Measurements from ENCODE around the gene NFAM1. TPM values are rescaled to one million over a fixed set of nuclear protein-coding genes. Genes with fewer than 3 reads are reported as not detected.

Gene NFAM1
- total and polyA plus RNA-seq, 4 experiments from 2014 or later: 0.05 to 0.55 (median 0.29) TPM; not detected in 1

GRCh38 chr22:42336527-42337227 lies 95.5 kb downstream of the NFAM1 start:
- H3K27ac Mint-ChIP-seq: peak overlapping the region in 1 of 7 donors; percentile 94
- no peaks in the 10 kb centered on the region for H3K36me3 Mint-ChIP-seq
- DNase-seq: no peak
- Histone ChIP-seq H3K36me3 (ENCODE audit: insufficient read depth, low read length) (no peaks in the 10 kb centered on the region), H3K9me3 (ENCODE audit: control insufficient read depth in 1 of 2, low read length in 2 of 2) (no peaks in the 10 kb centered on the region), H3K27me3 (ENCODE audit: insufficient read depth, low read length) (no peaks in the 10 kb centered on the region), H3K27ac (ENCODE audit: low read depth, low read length) (no peak overlapping the region), H3K4me3 (ENCODE audit: low read length in 2 of 2) (no peak overlapping the region), H3K4me1 (ENCODE audit: insufficient read depth, low read length) (no peaks in the 10 kb centered on the region)
- H3K27me3 Mint-ChIP-seq: no peaks in the 10 kb centered on the region
- H3K4me1 Mint-ChIP-seq: peaks cover 4 to 14% (median 8%) of the 10 kb centered on the region in 4 donors
- intact Hi-C loops (cut with micrococcal nuclease): no loop called here
- H3K4me3 Mint-ChIP-seq: no peak overlapping the region
- H3K9me3 Mint-ChIP-seq: no peaks in the 10 kb centered on the region
- ChIA-PET POLR2A (ENCODE audit: partially characterized antibody) (no interaction called here), CTCF (ENCODE audit: partially characterized antibody) (no interaction called here)

GRCh38 chr22:42335839-42336378 lies 96.3 kb downstream of the NFAM1 start:
- no peak overlapping the region for H3K27ac Mint-ChIP-seq
- Histone ChIP-seq H3K36me3 (ENCODE audit: insufficient read depth, low read length) (no peaks in the 10 kb centered on the region), H3K4me3 (ENCODE audit: low read length in 2 of 2) (no peak overlapping the region), H3K27ac (ENCODE audit: low read depth, low read length) (no peak overlapping the region), H3K27me3 (ENCODE audit: insufficient read depth, low read length) (no peaks in the 10 kb centered on the region), H3K4me1 (ENCODE audit: insufficient read depth, low read length) (no peaks in the 10 kb centered on the region), H3K9me3 (ENCODE audit: control insufficient read depth in 1 of 2, low read length in 2 of 2) (no peaks in the 10 kb centered on the region)
- no peaks in the 10 kb centered on the region for H3K9me3 Mint-ChIP-seq
- no peak overlapping the region for H3K4me3 Mint-ChIP-seq
- no peaks in the 10 kb centered on the region for H3K27me3 Mint-ChIP-seq
- CTCF ChIA-PET (ENCODE audit: partially characterized antibody): no interaction called here
- peaks cover 7 to 15% (median 11%) of the 10 kb centered on the region in 4 donors for H3K4me1 Mint-ChIP-seq
- intact Hi-C loops (cut with micrococcal nuclease): no loop called here
- no peaks in the 10 kb centered on the region for H3K36me3 Mint-ChIP-seq
- DNase-seq: no peak
- POLR2A ChIA-PET (ENCODE audit: partially characterized antibody): no interaction called here

GRCh38 chr22:42334875-42335512 lies 97.2 kb downstream of the NFAM1 start:
- POLR2A ChIA-PET (ENCODE audit: partially characterized antibody): no interaction called here
- DNase-seq: no peak
- H3K36me3 Mint-ChIP-seq: no peaks in the 10 kb centered on the region
- H3K4me3 Mint-ChIP-seq: no peak overlapping the region
- no peaks in the 10 kb centered on the region for H3K36me3 ChIP-seq (ENCODE audit: insufficient read depth, low read length)
- CTCF ChIA-PET (ENCODE audit: partially characterized antibody): no interaction called here
- no peaks in the 10 kb centered on the region for H3K27me3 Mint-ChIP-seq
- H3K4me1 Mint-ChIP-seq: peaks cover 7 to 17% (median 14%) of the 10 kb centered on the region in 4 donors
- no peaks in the 10 kb centered on the region for H3K9me3 ChIP-seq (ENCODE audit: control insufficient read depth in 1 of 2, low read length in 2 of 2)
- H3K9me3 Mint-ChIP-seq: no peaks in the 10 kb centered on the region
- H3K4me1 ChIP-seq (ENCODE audit: insufficient read depth, low read length): no peaks in the 10 kb centered on the region
- no peaks in the 10 kb centered on the region for H3K27me3 ChIP-seq (ENCODE audit: insufficient read depth, low read length)
- intact Hi-C loops (cut with micrococcal nuclease): no loop called here
- no peak overlapping the region for H3K4me3 ChIP-seq (ENCODE audit: low read length in 2 of 2)
- peak overlapping the region in 4 of 7 donors; percentile 9 to 63 (median 38) for H3K27ac Mint-ChIP-seq
- H3K27ac ChIP-seq (ENCODE audit: low read depth, low read length): no peak overlapping the region

- Histone ChIP-seq H3K27ac (ENCODE audit: low read depth, low read length) (no peak overlapping the region), H3K36me3 (ENCODE audit: insufficient read depth, low read length) (no peaks in the 10 kb centered on the region), H3K4me1 (ENCODE audit: insufficient read depth, low read length) (peaks cover 4% of the 10 kb centered on the region), H3K27me3 (ENCODE audit: insufficient read depth, low read length) (no peaks in the 10 kb centered on the region), H3K9me3 (ENCODE audit: control insufficient read depth in 1 of 2, low read length in 2 of 2) (no peaks in the 10 kb centered on the region), H3K4me3 (ENCODE audit: low read length in 2 of 2) (no peak overlapping the region)
- CTCF ChIA-PET (ENCODE audit: partially characterized antibody): interaction anchor here (0.8 kb wide), 1 partner anchor 12 kb away, joined by 3 read pairs; no protein-coding TSS in a partner anchor
- no peaks in the 10 kb centered on the region for H3K9me3 Mint-ChIP-seq
- intact Hi-C loops (cut with micrococcal nuclease): no loop called here
- POLR2A ChIA-PET (ENCODE audit: partially characterized antibody): no interaction called here
- DNase-seq: no peak
- H3K4me1 Mint-ChIP-seq: peaks cover 14 to 25% (median 18%) of the 10 kb centered on the region in 4 donors
- no peak overlapping the region for H3K4me3 Mint-ChIP-seq
- H3K27ac Mint-ChIP-seq: peak overlapping the region in 4 of 7 donors; percentile 50 to 75 (median 54)
- no peaks in the 10 kb centered on the region for H3K36me3 Mint-ChIP-seq
- no peaks in the 10 kb centered on the region for H3K27me3 Mint-ChIP-seq
These were observed 98.7 kb downstream of the NFAM1 start for GRCh38 chr22:42333544-42333943.

- intact Hi-C loops (cut with micrococcal nuclease): no loop called here
- no peak overlapping the region for H3K4me3 Mint-ChIP-seq
- H3K27ac Mint-ChIP-seq: peak overlapping the region in 2 of 7 donors; percentile 4 to 52
These were observed 100.1 kb downstream of the NFAM1 start for GRCh38 chr22:42332089-42332488.

GRCh38 chr22:42331014-42331413 lies 101.2 kb downstream of the NFAM1 start:
- H3K4me1 Mint-ChIP-seq: peaks cover 23 to 49% (median 41%) of the 10 kb centered on the region in 4 donors
- POLR2A ChIA-PET (ENCODE audit: partially characterized antibody): no interaction called here

More at GRCh38 chr22:42332089-42332488, 100.1 kb downstream of the NFAM1 start:
- Mint-ChIP-seq H3K36me3 (no peaks in the 10 kb centered on the region), H3K4me1 (peaks cover 24 to 39% (median 33%) of the 10 kb centered on the region in 4 donors), H3K27me3 (no peaks in the 10 kb centered on the region), H3K9me3 (no peaks in the 10 kb centered on the region)
- no peaks in the 10 kb centered on the region for H3K27me3 ChIP-seq (ENCODE audit: insufficient read depth, low read length)
- CTCF ChIA-PET (ENCODE audit: partially characterized antibody): no interaction called here
- no peaks in the 10 kb centered on the region for H3K9me3 ChIP-seq (ENCODE audit: control insufficient read depth in 1 of 2, low read length in 2 of 2)
- no peak for DNase-seq
- POLR2A ChIA-PET (ENCODE audit: partially characterized antibody): no interaction called here
- H3K4me3 ChIP-seq (ENCODE audit: low read length in 2 of 2): no peak overlapping the region
- no peaks in the 10 kb centered on the region for H3K36me3 ChIP-seq (ENCODE audit: insufficient read depth, low read length)
- H3K27ac ChIP-seq (ENCODE audit: low read depth, low read length): no peak overlapping the region
- peaks cover 19% of the 10 kb centered on the region for H3K4me1 ChIP-seq (ENCODE audit: insufficient read depth, low read length)

More at GRCh38 chr22:42331014-42331413, 101.2 kb downstream of the NFAM1 start:
- intact Hi-C loops (cut with micrococcal nuclease): no loop called here
- Histone ChIP-seq H3K27ac (ENCODE audit: low read depth, low read length) (no peak overlapping the region), H3K27me3 (ENCODE audit: insufficient read depth, low read length) (no peaks in the 10 kb centered on the region), H3K4me3 (ENCODE audit: low read length in 2 of 2) (no peak overlapping the region), H3K9me3 (ENCODE audit: control insufficient read depth in 1 of 2, low read length in 2 of 2) (no peaks in the 10 kb centered on the region), H3K4me1 (ENCODE audit: insufficient read depth, low read length) (peaks cover 29% of the 10 kb centered on the region), H3K36me3 (ENCODE audit: insufficient read depth, low read length) (no peaks in the 10 kb centered on the region)
- H3K9me3 Mint-ChIP-seq: no peaks in the 10 kb centered on the region
- no peak overlapping the region for H3K4me3 Mint-ChIP-seq
- DNase-seq: no peak
- H3K36me3 Mint-ChIP-seq: no peaks in the 10 kb centered on the region
- CTCF ChIA-PET (ENCODE audit: partially characterized antibody): no interaction called here
- H3K27ac Mint-ChIP-seq: peak overlapping the region in 1 of 7 donors; percentile 66
- H3K27me3 Mint-ChIP-seq: no peaks in the 10 kb centered on the region
